NCI-H82 treated with DMSO at 0.1 percent for 48 hours (cell line): ENCODE measurements around the gene SRGAP2B.
"Not testable (repeated sequence)": the region's sequence is repeated elsewhere in the genome, so short reads cannot be mapped to it uniquely, and the experiment has no call there.

Source experiments
- DNase-seq: peaks from one replicate; lab custom pipeline; 2025; ENCODE audit not compliant: unreplicated experiment; lab: John Stamatoyannopoulos, UW

SRGAP2B gene

DNA sequence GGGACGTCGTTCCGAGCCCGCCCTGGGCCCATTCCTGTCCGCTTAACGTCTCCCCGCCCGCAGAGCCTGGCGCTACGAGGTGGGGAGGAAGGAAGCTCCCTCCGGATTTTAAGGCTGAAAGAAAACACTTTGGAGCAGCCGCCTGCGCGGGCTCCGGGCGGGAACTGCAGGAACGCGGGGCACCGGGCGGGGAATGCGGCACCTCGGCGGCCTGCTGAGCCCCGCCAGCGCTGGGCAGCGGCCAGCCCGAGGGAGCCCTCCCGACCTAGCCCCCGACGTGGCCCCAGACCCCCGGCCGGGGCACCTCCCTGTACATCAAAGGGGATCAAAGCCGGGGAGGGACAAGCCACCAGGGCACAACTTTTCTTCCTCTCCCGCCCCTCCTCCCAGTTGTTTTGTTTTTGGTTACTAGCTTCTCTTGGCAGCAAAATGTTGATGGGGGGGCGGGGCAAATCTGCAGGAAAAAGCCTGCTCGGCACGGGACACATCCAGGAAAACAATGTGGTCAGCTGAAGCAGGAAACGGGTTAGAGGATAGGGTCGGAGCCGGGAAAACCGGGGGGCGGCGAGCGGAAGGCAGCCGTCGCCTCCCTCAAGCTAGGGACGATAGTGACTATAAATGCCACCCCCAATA lies 1.5 kb downstream of the SRGAP2B start:
- DNase-seq: not testable (repeated sequence)

DNA sequence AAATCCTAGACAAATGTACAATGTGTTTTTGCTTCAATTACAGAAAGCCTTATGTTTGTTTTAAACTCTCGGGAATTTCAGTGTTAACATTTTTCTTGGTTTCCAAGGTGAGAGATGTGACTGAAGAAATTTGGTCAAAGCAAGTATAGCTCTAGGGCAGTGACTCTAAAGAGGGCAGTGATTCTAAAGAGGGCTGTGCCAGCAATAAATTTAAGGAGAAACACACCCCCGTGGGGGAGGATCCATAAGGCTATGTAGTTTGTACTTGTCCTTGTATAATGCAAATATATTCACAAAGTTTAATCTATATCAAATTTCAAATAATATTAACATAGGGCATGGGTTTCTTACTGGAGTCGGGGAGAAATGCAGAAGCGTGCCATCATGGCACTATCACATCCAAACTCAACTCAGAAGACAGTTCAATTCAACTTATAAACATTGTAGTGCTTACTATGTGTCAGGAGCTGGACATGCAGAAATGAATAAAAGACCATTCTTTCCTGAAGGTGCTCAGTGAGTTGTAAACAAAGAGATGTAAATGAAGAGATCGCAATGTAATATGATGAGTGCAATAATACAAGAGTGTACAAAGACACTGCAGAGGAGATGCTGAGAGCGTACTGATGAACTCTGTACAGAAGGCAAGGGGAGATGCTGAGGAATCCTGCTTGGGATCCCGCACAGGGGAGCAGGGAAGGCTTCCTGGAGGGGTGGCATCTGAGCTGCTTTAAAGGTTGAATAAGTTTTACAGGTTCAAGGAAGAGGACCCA lies 12.5 kb downstream of the SRGAP2B start:
- not testable (repeated sequence) for DNase-seq

DNA sequence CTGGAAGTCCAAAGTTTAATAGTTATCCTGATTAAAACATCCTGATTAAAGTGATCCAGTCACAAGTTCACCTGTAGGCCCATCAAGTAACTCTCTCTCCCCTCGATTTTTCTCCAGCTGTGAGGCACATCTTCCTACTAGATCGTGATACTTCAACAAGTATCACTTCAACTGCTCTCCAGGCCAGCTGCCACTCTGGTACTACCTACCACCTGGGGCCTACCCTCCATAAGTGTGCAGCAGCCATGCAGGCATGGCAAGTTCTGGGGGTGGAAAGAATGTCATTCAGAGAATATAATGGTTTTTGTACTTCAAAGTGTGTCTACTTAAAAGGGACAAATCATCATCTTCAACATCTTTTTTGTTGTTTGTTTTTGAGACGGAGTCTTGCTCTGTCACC lies 14.9 kb downstream of the SRGAP2B start:
- DNase-seq: not testable (repeated sequence)

DNA sequence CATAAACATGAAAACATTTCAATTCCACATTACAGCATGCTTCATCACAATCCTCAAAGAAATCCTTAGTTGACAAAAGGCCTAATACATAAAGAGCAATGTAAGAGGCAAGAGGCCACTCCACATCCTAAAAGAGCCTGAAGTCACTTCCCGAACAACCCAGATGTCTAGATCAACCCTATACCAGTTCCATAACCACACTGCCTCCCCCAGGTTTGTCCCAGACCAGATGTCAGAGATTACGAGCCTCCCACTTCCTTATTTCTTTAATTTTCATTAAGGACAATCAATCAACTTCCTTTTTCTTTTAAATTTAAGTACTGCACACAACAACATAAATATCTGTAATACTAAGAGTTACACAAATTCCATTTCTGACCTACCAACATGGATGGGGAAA lies 15.4 kb downstream of the SRGAP2B start:
- DNase-seq: not testable (repeated sequence)

DNA sequence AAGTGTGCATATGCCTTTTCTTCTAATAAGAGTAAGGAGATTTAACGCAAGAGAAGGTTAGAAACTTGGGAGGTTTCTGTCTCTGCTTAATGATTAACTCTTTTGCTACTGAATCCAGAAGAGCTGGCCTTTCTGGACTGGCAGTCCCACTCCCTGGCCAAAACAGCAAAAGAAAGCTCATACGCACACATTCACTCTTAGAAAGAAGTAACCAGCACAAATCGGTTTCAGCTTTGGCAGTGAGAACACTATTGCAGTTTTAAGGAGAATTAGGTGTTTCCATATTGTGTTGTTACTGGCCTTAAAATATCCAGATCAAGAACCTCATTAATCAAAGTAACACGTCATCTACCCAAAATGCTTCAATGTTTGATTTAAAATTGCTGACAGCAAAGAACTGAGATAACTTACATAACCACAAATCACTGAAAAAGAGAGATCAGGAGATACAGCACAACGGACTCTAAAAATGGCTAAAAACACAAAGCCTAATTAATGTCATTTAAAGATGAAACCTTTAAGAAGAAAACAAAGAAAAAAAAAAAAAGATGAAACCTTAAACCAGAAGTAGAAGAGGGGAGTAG lies 16.2 kb downstream of the SRGAP2B start:
- DNase-seq: not testable (repeated sequence)

DNA sequence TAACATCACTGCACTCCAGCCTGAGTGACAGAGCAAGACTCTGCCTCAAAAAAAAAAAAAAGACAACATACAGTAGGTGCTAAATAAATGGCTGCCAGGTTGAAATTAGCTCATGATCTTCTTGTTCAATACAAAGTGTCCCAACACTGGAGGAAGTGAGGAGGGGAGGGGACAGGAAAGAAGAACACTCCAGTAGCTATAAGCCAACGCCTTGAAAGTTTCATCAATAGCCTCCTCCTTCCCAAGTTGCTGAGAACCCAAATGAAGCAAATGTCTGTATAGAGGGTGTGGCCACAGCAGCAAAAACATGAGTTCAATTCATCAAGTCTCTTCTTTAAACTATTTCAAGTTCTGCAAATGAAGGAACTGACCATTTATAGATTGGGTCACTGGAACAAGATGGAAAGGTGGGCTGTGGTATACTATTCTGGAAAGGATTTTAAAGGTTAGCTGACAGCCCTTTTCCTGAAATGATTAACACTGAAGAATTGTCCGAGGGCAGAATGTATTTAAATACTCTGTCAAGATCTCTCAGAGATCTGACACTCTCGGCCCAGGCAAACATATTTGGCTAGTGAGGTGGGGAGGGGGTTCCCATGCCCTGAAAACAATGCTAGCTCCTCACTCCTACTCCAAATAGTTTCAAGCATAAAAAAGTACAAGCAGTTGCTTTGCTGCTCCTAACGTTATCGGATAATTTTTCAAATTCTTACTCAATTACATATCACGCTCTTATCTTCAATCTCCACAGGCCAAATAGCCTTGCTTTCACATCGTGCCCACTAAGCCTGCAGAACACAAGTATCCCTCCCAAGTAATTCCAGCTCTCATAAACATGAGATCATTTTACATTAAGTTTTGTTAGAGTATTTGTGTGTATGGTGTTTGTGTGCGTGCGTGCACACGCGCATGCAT lies 17.0 kb downstream of the SRGAP2B start:
- DNase-seq: not testable (repeated sequence)

DNA sequence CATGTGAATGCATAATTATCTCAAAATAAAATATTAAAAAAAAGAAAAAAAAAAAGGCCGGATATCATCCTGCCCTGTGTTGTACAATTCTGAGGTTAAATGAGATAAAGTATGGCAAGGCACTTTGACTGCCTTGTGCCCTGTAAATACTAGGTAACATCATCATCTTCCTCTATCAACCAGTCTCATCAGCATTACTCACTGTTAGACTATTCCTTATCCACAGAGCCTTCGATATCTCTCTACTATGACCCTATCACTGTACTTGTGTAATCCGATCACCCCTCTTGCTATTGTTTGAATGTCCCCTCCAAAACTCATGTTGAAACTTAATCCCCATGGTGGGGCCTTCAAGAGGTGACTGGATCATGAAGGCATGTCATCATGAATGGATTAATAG lies 18.3 kb downstream of the SRGAP2B start:
- DNase-seq: not testable (repeated sequence)

DNA sequence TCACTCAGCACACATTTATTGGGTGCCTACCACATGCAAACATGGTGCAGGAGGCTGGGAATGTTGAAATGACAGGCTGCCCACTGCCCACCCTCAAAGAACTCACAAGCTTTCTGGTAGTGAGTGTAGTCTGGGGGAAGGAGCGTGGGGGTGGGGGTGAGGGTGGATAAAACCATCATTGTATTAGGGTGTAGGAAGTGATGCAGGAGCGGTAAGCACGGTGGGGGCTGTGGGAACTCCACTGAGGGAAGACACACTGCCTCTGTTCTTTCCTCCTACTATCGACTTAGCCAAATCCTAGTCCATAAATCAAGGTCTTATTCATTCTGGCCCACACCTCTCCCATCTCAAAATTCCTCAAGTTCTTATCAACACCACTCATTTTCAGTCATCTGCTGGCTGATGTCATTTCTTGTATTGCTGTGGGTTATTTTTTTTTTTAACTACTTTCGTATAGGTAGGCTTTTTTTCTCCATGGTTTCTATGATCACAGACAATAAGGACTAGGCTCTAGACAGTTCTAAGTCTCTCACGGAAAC lies 21.0 kb downstream of the SRGAP2B start:
- DNase-seq: not testable (repeated sequence)

DNA sequence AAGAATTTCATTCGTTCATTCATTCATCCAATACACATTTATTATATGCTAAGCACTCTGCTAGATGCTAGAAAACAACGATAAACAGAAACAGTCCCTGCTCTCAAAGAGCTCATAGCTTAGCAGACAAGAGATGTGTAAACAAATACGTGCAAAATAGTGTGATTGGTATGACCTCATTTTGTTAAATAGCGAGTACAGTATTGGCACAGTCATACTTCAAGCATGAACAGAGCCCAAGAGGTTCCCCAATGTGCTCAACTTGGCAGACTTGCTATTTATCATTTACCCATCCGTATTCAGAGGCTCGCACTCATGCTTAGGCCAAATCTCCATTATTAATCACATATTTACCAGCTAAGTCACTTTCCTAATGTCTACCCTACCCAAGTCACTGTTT lies 23.6 kb downstream of the SRGAP2B start:
- not testable (repeated sequence) for DNase-seq

DNA sequence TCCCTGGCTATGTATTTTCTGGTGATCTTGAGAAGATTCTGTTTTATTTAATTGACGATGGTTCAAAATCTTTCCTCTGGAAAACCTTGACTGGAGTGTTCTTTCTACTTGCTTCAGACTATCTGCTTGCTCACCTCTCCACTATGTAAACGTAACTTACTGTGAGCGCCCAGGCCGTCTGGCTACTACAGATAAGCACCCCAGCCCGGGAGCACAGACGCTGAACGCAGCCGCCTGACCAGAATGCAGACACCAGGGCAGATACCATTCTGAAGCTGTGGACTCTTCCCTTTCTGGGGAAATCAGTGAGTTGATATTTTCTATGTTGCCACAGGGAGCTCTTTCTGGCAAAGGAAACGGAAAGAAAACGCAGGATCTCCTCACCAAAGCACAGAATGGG lies 28.6 kb downstream of the SRGAP2B start:
- not testable (repeated sequence) for DNase-seq

DNA sequence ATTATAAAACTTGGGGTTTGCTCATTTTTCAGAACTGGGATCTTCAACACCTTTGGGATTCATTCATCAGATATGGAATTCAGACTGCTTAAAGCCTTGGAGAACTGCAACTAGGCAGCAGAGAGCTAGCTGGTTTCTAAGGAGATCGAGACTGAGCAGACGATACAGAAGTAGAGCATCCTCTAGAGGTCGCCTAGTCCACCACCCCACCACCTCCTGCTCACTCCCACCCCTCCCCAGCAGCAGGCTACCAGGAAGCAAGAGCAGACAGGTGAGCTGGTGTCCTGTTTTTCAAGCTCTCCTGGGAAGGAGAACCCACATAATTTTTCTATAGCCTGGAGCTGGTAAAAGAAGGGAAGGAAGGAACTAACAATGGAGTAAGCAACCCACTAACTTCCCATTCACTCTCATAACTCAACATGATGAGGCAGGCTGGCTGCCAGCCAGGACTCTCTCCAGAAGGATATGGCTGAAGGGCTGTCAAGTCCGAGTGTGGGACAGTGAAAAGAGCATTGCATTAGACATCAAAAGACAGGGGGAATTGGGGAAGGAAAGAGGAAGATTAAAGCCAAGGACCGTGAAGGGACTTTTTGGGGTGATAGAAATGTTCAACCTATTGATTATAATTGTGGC lies 29.8 kb downstream of the SRGAP2B start:
- DNase-seq: not testable (repeated sequence)

DNA sequence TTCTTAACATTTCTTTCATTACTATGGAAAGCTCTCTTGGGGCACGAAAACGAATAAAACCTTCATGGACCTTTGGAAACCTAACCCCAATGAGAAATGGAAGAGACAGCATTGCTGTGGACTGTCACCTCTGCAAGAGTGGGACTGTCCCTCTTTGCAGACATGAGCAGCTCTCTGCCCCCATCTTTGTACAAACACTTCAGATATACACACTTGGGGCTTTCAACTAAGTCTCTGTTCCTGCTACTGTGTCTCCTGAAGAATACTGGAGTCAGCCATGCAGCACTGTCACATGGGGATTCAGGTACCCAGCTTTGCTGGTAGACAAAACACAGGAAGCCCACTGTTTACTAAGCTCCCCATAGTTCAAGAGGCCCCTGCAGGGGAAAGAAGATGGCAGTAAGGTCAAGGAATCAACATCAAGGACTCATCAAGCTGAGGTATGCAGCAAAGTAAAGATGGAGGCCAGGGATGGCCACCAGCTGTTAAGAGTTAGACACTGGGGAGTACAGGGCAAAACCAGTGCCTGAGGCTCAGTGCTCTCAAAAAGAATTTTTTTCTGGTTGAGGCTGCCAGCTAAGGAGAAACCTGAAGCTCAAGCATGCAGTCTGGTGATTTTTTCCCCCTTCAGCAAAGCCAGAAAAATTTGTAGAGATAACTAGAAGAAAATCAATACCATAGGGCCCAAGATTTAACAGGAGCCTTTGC lies 31.0 kb downstream of the SRGAP2B start:
- not testable (repeated sequence) for DNase-seq

DNA sequence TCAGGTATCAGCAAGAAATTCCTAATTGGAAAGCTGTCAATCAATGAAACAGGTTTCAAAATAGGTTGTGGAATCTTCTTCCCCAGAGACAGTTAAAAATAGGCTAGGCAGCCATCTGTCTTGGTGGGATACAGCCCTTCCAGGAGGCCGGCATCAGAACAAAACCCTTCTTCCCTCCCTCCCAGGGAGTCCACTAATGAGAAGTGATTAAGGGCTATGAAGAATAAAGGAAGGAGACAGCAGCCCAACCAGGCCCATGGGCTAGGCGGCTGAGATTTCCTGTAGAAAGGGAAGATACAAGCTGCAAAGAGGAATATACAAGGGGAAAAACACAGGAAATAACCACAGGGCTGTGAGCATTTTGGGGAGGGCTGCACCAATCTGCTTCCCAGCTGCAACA lies 31.8 kb downstream of the SRGAP2B start:
- DNase-seq: not testable (repeated sequence)

DNA sequence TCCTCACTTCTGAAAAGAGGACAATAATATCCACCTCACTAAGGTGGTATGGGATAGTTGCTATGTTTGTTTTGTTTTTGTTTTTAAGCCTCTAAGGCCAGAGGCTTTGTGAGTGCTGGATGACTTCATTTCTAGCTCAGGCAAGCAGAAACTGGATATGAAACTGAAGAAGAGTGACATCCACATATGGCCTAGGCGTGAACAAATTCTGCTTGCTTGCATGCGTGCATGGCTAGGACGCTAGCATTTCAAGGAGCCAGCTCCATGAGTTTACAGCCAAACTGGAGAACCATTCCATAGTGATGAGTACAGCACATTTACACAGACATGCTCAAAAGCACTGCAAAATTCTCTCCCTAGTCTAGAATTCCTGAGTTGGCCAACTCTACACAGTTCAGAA lies 36.9 kb downstream of the SRGAP2B start:
- DNase-seq: not testable (repeated sequence)

DNA sequence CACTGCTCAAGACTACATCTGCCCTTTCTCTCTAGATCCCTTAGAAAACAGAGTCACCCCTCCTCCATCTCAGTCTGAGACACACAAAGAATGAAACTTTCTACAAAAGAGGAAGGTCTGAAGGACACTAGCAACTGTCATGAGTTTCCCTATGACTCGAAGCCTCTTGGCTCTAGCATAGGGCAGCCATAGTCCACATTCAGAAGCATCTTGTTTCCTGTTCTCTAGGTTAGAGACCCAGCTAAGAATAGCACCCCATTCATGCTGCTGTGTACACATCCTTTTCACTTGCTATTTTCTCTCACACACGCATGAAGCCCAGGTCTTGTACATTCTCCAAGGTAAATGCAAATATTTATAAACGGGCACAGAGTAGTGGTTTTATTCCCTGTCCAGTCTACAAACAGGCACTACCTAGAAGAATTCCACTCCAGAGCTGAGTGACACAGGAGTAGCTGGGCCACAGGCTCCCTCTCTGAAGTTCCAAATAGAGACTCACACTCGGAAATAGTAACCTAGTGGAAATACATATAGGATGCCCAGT lies 39.8 kb downstream of the SRGAP2B start:
- not testable (repeated sequence) for DNase-seq

DNA sequence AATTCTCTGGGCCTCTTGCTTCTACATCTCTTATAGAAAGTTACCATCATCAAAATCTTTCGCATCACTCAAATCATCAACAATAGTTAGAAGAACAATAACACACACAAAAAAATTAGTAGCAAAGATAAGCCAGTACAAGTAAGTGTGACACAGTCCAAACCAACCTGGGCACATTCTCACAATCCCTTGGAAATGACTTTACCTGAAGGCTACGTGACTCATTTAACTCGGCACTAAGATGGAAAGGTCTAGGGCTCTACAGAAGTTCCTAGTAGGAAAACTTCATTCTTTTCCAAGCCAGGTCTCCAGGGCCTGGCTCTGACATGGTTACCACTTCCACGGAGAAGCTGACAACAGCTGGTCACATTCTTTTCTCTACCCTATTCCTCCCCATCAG lies 41.7 kb downstream of the SRGAP2B start:
- DNase-seq: not testable (repeated sequence)

DNA sequence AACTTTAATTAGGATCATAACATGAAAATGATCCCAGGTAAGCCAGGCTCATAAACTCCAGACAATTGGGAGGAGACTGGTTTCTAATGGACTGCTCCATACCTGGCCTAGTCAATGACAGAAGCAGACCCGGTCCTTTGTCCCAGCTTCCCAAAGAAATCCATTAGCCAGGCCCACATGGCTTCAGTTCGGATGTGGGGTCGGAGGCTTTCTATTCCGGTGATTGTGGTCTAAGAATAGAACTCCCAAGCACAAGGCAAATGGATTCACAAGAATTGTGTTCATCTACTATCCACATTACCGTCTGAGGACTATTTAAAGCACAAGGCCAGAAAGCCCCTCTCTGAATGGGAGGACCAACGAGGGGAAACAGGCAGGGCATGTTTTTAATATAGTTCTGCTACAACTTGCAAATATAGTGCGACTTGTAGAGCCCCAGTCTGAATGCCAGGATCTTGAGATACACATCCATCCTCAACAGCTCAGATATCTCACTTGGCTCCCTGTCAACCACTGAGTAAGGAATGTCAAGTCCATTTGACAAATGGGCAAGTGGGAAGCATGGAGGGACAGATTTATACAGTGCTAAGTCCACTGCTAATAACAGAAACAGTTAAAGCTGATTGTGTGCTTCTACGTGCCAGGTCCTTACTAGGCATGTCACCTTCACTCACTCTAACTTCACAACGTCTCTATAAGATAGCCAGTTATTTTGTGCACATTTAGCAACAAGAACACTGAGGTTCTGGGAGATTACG lies 42.9 kb downstream of the SRGAP2B start:
- DNase-seq: not testable (repeated sequence)

DNA sequence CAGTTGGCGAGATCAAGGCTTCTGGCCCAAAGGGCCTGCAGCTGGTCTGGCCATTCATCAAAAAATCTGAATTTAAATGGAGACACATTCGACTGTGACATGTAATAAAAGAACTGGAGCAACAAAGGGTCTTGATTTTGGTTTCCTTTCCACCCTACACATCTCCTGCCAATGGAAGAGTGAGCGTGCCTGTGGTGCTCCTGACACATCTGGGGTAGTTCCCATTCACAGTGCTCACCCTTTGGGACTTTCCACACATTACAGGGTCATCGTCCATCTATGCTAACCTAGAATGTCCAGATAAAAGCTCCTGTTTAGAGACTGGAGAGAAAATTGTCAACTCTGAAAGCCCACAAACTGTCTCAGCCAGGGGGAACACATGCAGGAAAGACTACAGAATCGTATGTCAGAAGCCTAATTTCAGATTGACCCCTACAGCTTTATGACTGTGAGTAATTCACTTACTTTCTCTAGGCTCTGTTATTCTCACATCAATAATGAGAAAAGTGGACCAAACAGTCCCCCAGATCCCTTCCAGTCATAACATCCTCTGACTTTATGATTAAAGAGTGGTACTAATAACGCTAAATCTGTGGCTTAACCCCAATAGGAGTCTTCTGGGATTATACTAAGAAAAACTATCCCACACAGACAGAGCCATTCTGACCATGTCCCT lies 46.8 kb downstream of the SRGAP2B start:
- DNase-seq: not testable (repeated sequence)
